OCI-LY1 (cell line): ENCODE results near the gene MAP2K1.

ENCODE experiments used
- EZH2 ChIP-seq: fragments of 200-600 bp; sonication (generic), shearing (Covaris generic); IDR thresholded peaks from 2 replicates; pipeline ENCODE4 v1.8.0; 2017; ENCODE audit warnings: borderline replicate concordance, mixed run types, mild to moderate bottlenecking, antibody characterized with exemption, low read length, moderate library complexity, mixed read lengths
- TF ChIP-seq, protein P1 (sequence below): fragments of 200-600 bp; sonication (generic), shearing (Covaris generic); IDR thresholded peaks from 2 replicates; pipeline ENCODE4 v1.5.1; 2017; ENCODE audit warnings: mild to moderate bottlenecking, antibody characterized with exemption, low read length, moderate library complexity, mixed read lengths

DNA sequence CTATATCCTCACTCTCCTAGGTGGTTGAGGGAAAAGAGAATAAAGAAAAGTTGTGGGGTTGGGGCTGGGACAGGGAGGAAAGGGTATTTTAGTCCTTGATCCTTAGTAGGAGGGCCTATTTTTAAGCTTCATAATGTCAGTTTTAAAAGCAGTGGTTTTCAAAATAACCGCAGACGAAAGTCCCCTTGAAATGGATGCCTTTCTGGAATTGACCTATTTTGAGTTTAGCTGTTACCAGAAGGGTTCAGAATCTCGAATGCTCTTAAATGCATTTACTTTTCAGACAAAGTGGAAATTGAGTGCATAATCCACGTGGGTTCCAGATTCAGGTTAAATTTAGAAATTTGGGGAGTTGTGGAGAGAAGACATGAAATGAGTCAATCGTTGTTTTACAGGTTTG is 16.6 kb downstream of the MAP2K1 start:
- TF ChIP-seq, protein P1, sequence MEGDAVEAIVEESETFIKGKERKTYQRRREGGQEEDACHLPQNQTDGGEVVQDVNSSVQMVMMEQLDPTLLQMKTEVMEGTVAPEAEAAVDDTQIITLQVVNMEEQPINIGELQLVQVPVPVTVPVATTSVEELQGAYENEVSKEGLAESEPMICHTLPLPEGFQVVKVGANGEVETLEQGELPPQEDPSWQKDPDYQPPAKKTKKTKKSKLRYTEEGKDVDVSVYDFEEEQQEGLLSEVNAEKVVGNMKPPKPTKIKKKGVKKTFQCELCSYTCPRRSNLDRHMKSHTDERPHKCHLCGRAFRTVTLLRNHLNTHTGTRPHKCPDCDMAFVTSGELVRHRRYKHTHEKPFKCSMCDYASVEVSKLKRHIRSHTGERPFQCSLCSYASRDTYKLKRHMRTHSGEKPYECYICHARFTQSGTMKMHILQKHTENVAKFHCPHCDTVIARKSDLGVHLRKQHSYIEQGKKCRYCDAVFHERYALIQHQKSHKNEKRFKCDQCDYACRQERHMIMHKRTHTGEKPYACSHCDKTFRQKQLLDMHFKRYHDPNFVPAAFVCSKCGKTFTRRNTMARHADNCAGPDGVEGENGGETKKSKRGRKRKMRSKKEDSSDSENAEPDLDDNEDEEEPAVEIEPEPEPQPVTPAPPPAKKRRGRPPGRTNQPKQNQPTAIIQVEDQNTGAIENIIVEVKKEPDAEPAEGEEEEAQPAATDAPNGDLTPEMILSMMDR = no peak
- no peak for TF ChIP-seq EZH2
